Stimulated activated CD4-positive, alpha-beta T cell treated with anti-CD3 and anti-CD28 coated beads, TNF-alpha, amount 100 ng/mL, for 1 hour (primary cell): ENCODE measurements around the gene LHFPL2.
"Not testable (repeated sequence)": the region's sequence is repeated elsewhere in the genome, so short reads cannot be mapped to it uniquely, and the experiment has no call there.

ENCODE experiments used
- DNase-seq, 3 donors: peaks; one replicate each; pipeline ENCODE4 v3.0.0-alpha.2; 2020; ENCODE audit warnings: low read depth in 3 of 3, low spot score in 1 of 3

Gene LHFPL2

DNA sequence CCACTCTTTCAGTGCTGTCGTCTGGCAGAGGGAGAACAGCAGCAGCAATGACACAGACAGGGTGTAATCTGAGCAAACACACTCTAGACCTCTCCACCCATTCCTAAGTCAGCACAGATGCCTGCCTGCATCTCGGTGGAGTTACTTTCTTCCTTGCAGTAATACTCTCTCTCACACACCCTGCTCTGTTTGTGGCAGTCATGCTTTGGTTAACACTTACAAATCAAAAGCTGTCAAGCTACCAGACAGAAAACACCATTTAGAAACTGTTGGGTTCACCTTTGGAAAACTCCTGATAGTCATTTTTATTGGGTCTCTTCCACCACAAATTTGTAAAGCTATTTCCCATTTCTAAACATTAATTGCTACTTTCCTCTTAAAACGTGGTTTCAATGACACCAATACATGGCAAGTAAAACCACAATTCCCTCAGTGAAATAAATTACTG, 27.3 kb downstream of the LHFPL2 start:
- DNase-seq, result no peak

DNA sequence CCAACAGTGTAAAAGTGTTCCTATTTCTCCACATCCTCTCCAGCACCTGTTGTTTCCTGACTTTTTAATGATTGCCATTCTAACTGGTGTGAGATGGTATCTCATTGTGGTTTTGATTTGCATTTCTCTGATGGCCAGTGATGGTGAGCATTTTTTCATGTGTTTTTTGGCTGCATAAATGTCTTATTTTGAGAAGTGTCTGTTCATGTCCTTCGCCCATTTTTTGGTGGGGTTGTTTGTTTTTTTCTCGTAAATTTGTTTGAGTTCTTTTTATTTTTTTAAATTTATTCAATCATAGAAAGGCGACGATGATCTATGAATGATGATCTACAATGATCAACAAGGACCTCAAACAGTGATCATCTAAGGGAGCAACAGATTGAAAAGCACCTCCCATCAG, 28.5 kb downstream of the LHFPL2 start:
- DNase-seq, result not testable (repeated sequence)

DNA sequence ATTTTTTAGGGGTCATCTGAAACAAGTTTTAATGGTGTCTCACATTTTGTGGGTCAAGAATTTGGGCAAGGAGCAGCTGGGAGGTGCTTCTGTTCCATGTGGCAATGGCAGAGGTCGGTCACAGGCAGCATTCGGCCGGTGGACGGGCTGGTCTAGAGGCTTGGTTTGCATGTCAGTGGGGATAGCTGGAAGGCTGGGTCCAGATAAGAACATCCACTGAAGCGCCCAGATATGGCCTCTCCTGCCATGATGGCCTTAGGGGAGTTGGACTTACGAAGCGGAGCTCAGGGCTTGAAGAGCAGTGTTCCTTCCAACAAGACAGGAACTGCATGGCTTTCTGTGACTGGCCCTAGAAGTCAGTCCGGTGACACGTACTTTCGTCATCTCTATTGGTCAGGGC, 30.3 kb downstream of the LHFPL2 start:
- no peak for DNase-seq

DNA sequence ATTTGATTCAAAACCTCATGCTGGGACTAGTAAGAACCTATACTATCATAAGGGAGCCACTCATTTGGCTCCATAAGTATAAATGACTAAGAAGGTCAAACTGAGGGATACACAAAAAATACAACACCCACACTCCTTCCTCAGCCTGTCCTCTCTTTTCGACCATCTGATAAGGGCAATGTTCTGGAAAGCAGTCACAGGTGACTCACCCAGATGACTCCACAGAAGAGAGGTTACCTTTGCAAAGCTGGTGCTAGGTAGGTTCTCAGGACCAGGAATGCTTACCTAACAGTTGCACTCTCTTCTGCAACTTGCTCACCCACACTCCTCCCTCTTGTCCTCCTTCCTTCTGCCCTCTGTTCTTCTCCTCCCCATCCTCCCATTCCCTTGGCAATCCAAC, 32.9 kb downstream of the LHFPL2 start:
- DNase-seq, result no peak

DNA sequence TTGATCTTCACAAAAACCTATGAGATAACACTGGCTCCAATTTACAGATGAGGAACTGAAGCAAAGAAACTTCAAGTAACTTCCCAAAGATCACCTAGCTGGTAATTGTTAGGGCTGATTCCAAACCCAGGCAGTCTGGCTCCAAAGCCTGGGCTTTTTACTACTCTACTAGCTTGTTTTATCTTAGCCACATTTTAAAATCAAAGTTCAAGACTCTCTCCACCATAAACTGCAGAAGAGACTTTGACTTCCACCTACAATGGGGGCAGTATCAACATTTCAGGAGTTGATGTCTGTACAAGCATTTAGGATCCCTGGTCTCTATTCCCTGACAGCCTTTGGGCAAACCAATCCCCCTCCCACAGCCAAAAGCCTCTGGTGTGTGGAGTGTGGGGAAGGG, 33.8 kb downstream of the LHFPL2 start:
- DNase-seq, result no peak

DNA sequence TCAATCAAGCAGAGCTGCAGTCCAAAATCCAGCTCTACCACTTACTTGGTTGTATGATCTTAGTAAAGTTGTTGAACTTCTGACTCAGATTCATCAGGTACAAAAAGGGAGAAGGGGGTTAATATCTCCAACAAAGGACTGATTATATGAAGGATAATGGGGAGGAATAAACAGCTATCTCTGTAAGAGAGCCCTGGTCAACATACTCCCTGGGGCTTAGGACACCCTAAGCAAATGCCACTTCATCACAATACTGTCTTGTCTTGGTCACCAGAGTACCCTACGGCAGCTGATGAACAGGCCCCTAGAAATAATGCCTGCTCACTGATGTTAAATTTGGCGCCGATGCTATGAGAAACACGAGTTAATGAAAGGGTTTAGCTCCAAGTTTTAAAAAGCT, 34.8 kb downstream of the LHFPL2 start:
- no peak for DNase-seq

DNA sequence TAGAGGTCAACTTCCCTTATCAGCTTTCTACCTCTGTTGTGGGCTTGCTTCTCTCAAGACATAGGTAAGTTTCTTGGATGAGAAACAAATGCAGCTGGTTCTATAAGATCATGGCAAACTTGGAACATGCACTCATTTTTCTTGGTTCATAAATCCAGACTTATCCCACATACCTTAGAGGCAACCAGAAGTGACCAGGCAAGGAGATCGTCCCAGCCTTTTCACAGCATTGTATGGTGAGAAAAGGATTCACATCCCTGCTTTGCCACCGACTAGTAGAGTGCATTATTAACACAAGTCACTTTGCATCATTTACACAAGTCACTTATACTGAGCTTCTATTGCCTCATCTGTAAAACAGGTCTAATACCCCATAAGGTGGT, 35.4 kb downstream of the LHFPL2 start:
- no peak for DNase-seq

DNA sequence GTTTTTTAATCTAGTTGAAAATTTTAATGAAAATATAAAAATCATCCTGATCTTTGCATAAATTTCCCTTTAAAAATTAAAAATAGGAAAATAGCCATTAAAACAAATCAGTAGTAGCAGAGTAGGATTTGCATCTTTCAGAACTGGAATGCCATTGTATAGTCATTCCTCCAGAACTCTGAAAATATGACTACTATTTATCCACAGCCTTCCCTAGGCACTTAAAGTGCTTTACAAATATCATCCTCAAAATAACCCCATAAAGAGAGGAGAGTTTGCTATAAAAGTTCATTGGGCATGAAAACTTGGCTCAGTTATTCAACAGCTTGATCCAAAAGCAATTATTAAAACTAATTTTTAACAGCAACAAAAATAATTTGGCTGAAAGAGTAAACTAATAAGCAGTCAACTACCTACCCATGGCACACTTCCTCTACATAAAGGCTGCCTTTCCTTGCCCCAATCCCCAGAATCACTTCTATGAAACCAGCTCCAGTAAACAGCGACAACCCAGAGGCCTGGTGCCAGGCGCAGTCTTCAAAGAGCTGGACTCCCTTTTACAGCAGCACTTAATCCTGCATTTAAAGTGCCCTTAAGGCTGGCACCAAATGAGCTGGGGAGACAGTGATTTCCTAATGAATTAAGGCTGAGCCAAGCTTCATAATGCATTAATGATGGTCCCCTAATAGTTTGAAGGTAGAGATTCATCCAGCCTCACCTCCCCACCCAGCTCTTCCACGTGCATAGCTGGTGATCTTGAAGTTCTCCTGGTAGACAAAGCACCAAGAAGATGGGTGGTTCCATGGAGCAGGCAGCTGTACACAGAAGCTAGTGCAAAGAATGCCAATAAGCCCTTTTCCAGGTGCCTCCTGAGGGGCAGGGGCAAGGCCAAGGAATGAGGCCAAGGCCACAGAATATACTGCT, 36.1 kb downstream of the LHFPL2 start:
- no peak for DNase-seq

DNA sequence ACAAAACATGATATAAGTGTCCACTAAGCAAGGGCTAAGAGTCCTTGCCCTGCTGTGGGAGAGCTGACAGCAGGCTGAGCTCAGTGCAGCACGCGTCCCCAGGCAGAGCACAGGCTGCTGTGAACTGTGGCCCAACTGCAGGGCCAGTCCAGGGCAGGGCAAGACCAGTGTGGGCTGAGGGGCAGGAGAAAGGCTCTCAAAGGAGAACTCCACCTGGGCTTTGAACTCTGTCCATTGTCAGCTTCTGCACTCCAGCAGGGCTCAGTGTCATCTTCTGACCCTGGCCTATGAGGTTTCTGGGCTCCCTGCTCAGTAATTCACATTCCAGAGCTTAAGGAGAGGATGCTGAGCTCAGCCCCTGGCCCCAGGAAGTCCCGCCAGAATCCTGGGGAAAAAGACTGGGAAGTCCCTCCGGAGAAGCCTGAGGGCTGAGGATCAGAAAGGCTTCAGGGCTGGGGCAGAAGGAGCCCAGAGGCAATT, 37.4 kb downstream of the LHFPL2 start:
- DNase-seq, result no peak

DNA sequence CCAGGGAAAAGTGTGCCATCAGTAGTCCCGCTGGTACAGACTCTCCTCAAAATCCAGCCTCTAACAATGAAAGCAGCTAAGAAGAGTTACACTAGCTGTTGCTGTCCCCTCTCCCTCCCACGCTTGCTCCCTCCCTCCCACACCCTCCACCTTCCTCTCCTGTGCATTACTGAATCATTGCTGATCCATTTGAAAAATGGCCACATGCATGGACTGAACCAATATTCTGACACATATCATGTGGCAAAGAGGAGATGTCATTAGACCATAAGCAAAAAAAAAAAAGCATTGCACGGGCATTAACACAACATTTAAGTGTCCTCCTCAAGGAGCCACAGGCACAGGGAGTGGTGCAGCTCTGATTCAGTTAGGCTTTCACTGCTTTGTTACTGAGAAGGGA, 37.9 kb downstream of the LHFPL2 start:
- no peak for DNase-seq

DNA sequence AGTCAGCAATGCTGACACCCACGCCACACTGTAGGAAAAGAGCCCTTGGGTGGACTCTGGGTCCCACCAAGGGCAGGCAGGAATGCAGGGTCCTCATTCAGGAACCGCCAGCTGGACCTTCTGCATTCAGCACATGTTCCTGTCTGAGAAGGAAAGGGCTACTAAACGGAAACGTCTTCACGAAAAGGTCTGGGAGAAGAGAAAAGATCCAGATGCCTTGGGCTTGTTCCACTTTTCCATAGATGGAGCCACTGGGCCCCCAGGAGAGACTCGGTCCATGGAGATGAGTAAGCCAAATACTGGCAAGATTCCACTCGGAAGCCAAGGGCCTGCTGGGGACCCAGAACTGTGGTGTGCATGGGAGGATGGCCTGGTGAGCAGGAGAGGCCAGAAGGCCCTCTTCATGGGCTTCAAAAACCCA, 38.4 kb downstream of the LHFPL2 start:
- no peak for DNase-seq

DNA sequence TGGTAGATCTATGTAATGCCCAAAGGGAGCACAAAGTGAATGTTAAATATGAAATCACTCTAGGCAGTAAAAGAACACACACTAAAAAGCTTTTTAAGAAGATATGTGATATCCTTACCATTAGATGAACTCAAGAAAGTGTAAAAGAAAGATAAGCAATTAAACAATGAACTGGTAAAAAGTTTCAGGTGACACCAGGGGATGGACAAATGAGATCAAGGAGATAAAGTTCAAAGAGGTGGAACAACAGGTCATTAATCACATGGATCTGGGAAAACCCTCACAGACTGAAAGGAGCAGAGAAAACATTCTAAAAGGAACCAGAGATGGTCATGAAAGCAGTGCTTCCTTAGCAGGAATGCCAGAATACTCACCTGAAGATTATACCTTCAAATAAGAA, 40.7 kb downstream of the LHFPL2 start:
- no peak for DNase-seq

DNA sequence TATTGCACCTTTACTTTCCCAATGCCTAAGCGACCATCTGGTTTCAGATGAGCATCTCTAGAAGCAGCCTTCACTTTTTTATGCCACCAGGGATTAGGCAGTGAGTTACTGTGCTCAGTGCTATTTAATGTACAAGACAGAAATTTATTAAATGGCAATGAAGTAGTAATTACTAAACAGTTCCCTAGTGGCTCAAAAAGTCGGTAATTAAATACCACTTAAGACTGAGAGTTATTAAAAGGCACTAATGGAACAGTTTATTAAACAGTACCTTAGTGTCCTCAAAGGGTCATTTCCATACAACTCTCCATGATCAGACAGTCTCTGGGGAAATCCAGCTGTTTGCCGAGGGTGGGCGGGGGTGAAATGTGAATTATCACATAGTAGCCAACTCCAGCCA, 42.3 kb downstream of the LHFPL2 start:
- no peak for DNase-seq

DNA sequence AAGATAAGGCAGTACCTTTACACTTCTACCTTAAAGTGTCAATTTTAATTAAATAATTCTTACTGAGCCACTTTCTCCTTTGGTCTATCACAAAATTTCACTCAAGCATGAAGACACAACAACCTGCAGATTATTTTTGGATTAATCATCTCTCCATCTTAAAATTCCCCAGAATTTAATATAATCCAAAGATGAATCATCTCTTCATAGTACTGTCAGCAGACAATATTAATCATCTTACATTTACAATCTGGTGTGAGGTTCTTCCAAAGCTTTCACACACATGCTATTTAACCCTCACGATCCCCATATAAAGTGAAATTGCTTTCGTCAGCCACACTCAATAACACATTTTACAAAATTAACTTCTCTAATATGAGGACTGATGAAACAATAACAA, 43.0 kb downstream of the LHFPL2 start:
- no peak for DNase-seq

DNA sequence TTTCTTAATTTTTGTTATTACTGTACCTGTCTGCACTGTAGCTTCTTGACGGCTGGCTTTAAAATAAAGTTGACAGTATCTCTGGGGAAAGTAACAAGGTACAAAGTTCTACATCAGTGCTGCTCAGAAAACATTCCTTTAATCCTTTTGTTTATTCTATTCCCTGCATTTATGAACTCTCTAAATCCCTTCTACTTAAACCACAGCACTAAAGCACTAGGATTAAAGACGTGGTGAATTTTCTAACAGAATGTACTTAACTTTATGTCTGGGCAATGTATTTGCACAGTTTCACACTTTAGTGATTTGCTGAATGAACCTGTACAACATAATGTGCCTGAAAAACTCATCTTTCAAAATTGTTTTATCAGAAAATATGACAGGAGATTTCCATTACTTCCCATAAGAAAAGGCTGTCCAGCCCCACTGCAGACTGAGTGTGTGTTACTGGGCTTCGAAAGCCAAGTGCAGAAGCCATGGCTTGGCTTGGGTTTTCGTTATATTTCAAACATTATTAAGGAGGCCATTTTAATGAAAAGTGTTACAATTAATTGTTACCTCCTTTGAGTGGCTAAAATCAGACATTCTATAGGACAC, 43.8 kb downstream of the LHFPL2 start:
- no peak for DNase-seq

DNA sequence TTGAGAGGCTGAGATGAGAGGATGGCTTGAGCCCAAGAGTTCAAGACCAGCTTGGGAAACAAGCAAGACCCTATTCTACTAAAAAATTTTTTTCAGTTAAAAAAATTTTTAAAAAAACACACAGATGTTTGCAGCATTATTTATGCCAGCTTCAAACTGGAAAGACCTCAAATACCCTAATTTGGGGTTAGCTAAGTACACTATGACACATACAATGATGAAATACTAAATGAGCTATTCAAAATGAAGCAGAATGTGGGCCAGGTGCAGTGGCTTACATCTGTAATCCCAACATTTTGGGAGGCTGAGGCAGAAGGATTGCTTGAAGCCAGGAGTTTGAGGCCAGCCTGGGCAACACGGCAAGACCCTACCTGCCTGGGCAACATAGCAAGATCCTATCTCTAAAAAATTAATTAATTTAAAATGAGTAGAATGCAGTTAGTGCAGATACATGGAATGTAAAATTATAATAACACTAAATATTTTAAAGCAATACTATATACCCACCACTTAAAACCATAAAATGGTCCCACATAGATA, 44.9 kb downstream of the LHFPL2 start:
- DNase-seq, result no peak

DNA sequence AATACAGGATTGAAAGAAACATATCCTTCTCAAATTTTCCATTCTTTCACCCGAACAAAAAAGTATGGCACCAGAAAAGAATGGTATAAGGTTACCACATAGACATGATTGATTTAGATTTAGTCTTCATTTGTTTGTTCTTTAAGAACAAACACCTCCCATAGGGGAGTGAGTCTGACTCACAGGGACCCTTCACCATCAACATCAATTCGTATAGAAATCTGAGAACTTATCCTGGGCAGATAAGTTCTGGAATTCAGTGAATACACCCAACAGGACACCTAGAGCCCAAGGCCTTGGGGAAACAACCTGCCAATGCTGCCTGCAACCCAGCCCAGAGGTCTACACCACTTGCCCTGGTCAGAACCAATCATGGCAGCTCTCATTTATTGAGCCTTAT, 46.2 kb downstream of the LHFPL2 start:
- DNase-seq, result no peak

DNA sequence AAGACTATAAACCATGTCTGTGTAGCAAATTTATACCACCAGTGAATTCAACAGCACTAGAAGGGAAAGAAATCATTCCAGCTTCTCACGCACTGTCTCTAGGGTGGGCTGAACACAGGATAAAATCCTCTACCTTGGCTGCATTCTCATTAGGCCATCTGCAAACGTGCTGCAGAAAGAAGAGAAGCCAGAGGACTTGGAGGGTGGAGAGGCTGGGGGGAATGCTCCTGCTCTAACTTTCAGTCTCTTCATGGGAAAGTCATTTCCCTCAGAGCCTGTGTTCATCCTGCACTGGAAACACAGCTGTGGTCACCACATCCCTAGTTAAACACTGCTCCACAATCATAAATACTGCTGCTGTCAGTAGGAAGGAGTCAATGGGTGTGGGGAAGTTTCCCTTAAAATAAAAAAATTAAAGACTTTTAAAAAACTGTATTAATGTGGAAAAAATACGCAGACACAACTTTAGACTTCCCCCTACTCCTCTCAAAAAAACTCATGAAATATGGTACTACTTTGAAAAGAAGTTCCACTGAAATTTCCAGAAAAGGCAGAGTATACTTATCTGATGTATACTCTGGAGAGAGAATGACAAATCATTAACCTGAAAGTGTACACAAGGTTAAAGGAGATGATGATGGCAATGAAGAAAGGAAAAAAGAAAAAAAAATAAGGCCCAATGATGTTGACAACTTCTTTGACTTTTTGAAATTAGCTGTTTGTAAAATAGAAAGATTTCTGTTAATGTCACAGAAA, 46.8 kb downstream of the LHFPL2 start:
- no peak for DNase-seq

DNA sequence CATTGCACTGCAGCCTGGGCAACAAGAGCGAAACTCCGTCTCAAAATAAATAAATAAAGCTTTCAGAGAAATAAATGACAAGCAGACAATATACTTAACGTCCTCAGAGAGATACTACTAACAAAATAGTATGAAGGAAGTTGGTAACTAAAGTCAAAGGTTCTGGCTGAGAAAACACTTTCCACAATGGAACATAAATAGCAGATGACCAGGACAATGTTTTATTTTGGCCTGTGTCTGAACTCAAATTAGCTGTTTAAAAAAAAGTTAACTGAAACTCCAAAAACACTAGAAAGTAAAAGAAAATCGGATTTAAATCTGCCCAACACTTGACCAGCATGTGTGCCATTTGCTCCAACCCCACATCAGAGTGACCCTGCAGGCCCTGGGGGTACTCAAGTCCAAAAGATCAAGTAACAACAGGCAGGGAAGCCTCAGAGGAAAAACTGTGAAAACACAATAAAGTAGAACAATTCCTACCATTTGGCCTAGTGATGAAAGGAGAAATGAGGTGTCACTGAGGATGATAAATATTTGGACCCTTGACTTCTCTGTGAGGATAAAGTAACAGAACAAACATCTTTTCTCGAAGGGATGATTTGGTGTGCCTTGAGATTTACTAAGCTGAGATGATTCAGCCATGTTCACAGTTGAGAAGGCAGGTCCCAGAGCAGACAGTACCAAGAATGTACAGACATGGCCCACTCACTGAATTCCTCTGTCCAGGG, 47.7 kb downstream of the LHFPL2 start:
- DNase-seq, result no peak

DNA sequence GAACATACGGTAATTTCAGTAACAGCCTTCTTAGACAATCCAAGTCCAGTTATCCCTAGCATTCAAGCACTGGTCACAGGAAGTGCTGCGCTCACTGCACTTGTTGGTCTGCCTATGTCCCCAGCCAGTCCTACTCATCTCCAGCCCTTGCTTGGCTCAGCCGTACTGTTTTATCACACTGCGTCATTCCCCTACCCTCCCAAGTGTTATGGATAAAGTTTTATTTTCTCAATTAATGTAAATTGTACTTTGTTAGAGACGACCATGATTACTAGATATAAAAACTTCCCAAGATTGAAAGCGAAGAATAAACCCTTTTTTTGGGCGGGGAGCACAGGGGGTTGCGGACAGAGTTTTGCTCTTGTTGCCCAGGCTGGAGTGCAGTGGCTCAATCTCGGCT, 49.6 kb downstream of the LHFPL2 start:
- DNase-seq, result no peak

DNA sequence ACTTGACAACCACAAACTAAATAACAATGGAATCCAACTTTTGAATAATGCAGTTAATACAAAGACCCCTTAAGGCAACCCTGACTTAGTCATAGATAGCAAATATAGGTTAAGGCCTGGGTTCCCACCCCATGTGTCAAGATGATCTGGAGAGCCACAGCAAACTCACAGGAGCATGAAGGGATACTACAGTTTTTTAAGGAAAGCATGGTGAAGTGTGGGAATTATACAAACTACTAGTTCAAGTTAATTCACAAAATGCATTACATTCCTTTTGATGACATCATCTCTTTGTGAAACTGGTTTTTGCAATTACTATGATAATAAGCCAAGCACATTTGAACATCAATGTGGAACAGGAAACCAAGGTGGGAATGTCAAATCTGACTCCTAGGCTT, 50.6 kb downstream of the LHFPL2 start:
- no peak for DNase-seq
